ENCODE data around the gene DENND4C.
A peak's percentile ranks its signal among the peaks of the same experiment; 100 is the strongest.
"Not testable (repeated sequence)": the region's sequence is repeated elsewhere in the genome, so short reads cannot be mapped to it uniquely, and the experiment has no call there.

The DENND4C gene

GRCh38 chr9:19408693-19409400 is 178.4 kb downstream of the DENND4C start, which contains the start of gene ACER2:
ACER2 (plus strand) TSS chr9:19409009; CDS start chr9:19409085, 76 bp downstream.
- DNase-seq (ENCODE audit: low read depth in 4 of 4, low spot score in 1 of 4), result peak; percentile 79 to 93 (median 91)

- peak in 1 of 4 experiments; percentile 9 for DNase-seq (ENCODE audit: low read depth in 4 of 4, low spot score in 1 of 4)
These were observed 179.1 kb downstream of the DENND4C start for GRCh38 chr9:19409401-19410194.

- no peak for DNase-seq (ENCODE audit: low read depth in 4 of 4, low spot score in 1 of 4)
These were observed 179.7 kb downstream of the DENND4C start for GRCh38 chr9:19410195-19410503.

GRCh38 chr9:19410594-19410993 is 180.1 kb downstream of the DENND4C start:
- DNase-seq (ENCODE audit: low read depth in 4 of 4, low spot score in 1 of 4), result no peak

GRCh38 chr9:19411316-19411715 is 180.8 kb downstream of the DENND4C start:
- no peak for DNase-seq (ENCODE audit: low read depth in 4 of 4, low spot score in 1 of 4)

- DNase-seq (ENCODE audit: low read depth in 4 of 4, low spot score in 1 of 4), result not testable (repeated sequence)
These were observed 183.0 kb downstream of the DENND4C start for GRCh38 chr9:19413456-19413855.

GRCh38 chr9:19416143-19416542 is 185.7 kb downstream of the DENND4C start:
- DNase-seq (ENCODE audit: low read depth in 4 of 4, low spot score in 1 of 4), result no peak

GRCh38 chr9:19420877-19421276 is 190.4 kb downstream of the DENND4C start:
- no peak for DNase-seq (ENCODE audit: low read depth in 4 of 4, low spot score in 1 of 4)

Measured in stimulated activated CD4-positive, alpha-beta T cell treated with anti-CD3 and anti-CD28 coated beads, Interleukin-1b, Interleukin-23, amount 100 ng/mL, for 24 hours (primary cell).